NCI-H1417 treated with DMSO at 0.1 percent for 48 hours (cell line): ENCODE results near the gene GCNA.

Experiments
- DNase-seq: peaks from one replicate; lab custom pipeline; 2025; lab: John Stamatoyannopoulos, UW

Gene GCNA, protein sequence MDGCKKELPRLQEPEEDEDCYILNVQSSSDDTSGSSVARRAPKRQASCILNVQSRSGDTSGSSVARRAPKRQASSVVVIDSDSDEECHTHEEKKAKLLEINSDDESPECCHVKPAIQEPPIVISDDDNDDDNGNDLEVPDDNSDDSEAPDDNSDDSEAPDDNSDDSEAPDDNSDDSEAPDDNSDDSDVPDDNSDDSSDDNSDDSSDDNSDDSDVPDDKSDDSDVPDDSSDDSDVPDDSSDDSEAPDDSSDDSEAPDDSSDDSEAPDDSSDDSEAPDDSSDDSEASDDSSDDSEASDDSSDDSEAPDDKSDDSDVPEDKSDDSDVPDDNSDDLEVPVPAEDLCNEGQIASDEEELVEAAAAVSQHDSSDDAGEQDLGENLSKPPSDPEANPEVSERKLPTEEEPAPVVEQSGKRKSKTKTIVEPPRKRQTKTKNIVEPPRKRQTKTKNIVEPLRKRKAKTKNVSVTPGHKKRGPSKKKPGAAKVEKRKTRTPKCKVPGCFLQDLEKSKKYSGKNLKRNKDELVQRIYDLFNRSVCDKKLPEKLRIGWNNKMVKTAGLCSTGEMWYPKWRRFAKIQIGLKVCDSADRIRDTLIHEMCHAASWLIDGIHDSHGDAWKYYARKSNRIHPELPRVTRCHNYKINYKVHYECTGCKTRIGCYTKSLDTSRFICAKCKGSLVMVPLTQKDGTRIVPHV

DNA sequence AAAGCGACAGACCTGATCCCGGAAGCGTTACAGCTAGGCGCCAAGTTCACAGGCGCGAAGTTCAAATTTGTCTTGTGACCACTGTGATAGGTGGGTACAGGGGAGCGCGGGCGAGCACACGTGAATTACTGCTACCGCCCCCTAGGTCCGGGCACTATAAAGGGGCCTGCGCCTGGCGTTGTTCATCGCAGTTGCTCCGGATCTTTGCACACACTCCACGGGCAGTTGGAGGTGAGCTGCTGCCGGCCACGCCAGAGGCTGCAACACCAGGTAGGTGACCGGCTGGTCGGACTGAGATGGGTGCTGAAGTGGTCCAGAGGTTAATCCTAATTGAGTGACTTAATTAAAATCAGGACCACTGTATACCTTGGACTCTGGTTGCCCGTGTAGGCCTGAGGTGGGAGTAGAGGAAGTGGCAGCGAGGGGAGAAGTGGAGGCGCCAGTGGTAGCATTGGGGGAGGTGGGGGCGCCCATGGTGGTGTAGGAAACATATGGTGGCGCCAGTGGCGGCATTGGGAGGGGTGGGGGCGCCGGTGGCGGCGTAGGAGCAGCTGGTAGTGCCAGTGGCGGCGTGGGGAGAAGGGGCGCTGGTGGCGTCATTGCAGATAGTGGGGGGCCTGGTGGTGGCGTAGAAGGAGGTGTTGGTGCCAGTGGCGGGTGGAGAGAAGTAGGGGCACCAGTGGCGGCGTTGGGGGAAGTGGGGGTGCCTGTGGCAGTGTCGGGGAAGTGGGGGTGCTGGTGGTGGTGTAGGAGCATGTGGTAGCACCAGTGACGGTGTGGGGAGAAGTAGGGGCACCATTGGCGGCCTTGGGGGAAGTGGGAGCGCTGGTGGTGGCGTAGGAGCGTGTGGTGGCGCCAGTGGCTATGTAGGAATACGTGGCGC, at the start of gene GCNA:
Gene GCNA, plus strand, starts transcription at position 185 of the 883 bp plus-strand sequence. CDS start 2,385 bp downstream, outside the sequence.
- DNase-seq: no peak

DNA sequence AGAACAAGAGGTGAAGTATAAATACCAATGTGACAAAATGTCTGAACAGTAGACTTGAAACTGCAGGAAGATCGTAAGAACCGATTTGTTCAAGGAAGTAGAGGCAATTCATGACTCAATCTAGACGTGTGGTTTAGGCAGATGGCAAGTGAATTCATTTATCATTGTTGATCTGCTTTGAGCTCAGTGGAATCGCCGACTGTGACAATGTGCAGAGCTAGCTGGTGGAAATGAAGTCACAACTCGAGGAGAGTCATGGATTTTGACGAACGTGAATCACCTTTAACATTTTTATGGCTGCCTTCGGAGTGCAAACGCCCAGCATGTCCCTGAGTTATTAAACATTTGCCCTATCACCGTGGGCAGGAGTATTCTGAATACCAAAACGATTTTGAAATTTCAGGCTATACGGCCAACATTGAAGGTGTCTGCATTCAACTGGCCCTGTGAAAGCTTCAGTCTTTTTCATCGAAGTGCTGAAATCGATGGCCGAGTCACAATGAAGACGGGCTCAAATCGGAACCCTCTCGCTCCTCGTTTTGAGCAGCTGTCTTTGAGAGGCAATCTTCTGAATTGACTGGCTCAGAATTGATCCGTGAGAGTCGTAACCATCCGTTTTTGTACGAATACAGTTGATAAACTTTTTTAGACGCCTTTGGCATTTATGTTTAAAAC, 46.0 kb upstream of the GCNA start:
- DNase-seq: no peak

DNA sequence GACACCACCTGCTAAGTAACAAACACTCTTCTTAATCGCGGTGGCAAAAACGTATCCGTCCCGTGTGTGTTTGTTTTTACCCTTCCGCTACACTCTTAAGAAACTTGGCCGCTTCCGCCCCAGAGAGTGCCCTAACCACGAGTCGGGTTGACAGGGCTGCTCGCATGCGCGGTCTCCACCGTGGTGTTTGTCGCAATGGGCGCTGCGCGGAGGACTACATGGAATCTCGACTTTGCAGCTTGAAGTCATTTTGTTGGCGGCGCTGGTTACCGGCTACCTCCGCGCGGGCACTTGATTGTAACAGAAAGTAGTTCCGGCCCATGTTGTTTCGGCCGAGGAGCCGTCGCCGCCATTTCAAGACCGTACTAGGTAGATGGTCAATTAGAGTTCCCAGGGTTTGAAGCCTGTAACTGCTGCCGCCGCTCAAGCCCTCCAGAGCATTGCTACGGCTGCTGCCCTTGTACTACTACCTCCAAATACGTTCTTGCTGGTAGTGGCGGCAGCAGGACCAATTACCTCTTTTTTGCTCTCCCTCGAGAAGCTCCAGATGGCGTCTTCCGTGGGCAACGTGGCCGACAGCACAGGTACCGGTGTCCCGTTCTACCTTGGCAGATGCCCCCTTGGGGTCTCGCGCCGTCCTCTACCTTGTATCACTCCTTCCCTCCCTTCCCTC, 45.3 kb upstream of the GCNA start, which contains the start of gene OGT:
Gene OGT, plus strand, starts transcription at position 352 of the 673 bp plus-strand sequence. Its CDS starts 196 bp downstream, at position 548.
- DNase-seq: peak; percentile 87

DNA sequence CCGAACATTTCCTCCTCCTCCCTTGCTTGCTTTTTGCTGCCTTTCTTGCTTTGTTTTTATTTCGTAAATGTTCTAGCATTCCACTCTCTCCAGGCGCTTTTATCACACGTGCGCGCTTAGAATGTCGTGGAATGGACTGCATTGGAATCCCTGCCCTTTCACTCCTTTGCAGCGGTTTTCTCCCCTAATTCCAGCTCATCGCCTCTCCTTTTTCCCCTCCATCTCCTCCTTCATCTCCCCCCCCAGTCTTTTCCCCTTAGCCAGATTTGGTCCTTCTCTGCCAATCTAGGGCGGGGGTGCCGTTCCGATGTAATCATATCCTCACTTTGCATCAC, 44.8 kb upstream of the GCNA start:
- DNase-seq: no peak

DNA sequence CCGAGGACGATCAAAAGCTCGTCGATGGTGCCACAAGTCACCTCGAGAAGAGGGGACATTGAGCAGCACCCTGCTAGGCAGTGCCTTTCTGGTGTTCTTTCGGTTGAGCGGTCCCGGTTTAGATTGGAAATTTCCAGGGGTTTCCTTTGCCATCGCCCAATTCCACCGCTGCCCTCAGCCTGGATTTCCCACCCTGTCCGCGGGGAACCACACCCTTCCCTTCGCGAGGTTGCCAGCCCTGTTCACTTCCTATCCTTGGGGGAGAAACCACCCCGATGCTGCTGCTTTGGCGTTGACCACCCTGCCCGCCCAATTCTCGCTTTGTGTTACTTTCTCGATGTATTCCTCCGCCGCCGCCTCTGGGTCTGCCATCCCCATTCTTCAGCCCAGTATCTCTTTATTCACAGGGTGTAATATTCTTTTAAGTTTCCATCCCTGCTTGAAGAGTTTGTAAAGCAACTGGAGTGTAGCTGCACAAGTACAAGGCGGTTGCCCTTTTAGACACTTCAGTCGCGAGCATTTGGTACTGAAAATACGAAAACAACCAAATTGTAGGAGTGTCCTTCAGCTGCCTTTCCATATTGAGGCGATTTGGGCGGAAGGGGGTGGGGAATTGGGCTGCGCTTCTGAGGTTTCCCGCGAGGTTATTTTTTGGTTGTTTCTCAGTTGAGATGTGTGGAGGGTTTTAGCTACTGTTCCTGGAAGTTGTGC, 44.2 kb upstream of the GCNA start:
- DNase-seq: peak; percentile 30

DNA sequence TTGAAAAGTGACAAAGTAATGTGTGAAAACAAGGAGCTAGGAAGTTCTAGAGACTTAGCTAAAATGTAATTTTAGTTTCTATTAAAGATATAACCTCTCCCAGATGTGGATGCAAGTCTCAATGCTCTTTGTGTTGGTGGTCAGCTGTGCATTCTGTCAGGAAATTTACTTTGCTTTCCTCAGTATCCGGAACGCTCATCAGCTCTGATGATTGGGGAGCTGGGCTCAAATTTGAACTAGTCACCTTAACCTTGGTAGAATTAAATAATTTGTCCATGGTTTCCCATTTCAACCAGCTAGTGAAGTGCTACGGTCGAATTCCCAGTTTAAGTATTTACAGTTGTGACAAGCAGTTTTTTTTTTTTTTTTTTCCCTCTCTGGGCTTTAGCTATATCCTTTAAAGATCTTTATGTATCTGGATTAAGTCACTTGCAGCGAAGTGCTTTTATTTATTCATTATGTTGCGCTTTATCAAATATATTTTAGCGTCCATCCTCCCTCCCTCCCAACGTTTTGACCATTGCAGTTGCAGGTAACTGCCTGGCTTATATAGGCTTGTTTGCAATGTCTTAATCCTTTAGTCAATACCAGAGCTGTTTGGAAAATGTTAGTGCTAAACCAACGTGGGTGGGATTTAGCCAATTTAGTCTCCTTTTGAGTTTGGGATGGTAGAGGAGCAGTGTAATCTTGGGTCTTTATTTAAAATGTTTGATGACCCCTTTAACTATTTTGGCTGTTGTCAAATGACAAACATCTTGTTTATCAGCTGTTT, 43.3 kb upstream of the GCNA start:
- no peak for DNase-seq

DNA sequence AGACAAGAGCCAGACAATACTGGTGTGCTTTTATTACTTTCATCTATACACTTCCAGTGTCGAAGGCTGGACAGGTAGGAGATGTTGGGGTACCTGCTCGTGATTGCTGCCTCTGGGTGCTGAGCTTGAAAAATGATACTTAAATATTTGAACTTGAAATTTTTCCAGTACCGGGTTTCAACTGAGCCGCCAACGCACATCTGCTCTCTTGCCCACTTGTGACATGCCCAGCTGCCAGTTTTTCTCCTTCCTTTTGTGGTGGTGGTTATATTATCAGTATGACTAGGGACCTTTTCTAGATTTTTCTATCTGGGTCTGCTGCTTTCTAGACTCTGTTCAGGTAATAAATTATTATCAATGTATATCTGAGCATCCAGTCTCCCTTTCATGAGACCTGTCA, 42.0 kb upstream of the GCNA start:
- no peak for DNase-seq

DNA sequence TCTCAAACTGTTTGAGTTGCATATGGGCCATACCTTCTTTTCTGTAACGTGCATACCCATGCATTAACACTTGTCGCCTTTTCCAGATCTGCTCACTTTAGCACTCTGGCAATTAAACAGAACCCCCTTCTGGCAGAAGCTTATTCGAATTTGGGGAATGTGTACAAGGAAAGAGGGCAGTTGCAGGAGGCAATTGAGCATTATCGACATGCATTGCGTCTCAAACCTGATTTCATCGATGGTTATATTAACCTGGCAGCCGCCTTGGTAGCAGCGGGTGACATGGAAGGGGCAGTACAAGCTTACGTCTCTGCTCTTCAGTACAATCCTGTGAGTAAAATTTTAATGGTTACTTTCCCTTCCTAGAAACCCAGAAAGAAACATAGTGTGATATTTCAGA, 40.5 kb upstream of the GCNA start:
- no peak for DNase-seq

DNA sequence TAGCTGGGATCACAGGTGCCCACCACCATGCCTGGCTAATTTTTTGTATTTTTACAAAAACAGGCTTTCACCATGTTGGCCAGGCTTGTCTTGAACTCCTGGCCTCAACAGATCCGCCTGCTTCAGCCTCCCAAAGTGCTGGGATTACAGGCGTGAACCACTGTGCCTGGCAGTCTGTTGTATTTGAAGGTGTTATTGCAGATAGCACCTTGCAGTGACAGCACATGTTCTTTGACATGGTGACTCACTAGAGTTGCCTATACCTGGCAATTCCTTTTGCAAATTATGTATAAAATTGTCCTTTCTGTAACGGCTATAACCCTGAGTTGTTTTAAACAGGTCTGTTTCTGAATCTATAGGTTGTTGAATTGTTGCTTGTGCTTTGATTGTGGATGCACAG, 37.4 kb upstream of the GCNA start:
- DNase-seq: no peak

DNA sequence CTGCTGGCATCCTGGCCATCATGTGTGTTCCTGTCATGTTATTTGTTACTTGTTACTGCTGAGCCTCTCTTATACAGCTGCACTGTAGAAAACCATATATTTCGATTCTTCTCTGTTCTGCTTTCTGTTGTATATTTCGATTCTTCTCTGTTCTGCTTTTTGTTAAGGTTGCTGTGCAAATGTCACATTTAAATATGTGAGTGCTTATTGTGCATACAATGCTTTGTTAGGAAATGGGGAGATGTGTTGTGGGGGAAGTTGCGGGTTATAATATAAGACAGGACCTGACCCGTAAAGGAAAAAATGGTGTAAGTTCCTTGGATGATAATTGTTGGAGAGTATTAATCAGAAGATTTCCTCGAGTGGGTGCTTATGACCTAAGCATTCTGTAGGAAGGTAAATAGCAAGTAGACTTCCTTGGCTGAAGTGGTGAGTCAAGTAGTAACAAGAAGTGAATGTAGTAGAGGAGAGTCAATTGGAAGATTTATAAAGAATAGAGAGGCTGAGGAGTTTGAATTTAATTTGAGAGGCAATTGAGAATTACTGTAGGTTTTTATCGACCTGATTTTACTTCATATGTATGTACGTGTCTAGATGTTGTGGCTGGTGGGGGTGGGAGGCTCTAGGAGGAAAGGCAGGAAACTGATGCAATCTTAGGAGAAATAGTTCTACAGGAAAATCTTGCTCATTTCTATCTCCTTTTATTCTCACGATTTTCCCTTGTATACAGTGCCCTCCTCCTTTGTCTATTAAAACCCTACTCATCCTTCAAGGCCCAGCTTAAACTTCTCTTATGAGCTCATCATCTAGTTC, 36.8 kb upstream of the GCNA start:
- no peak for DNase-seq

DNA sequence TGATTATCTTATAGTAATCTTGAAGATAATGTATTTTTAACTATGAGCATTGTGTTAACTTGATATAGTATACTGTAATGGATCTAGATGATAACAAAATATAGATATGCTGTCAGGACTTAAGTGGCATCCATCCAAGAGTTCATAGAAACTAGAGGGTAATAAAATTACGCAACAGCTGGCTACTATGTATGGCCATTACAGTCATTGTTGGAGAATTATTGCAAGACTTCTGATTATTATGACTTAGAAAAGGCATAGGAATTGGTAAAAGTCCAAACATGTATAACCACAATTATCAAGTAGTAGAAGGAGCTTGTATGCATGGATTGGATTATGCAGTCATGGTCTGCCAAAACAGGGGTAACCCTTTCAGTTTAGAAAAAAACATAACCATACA, 35.8 kb upstream of the GCNA start:
- DNase-seq: no peak

DNA sequence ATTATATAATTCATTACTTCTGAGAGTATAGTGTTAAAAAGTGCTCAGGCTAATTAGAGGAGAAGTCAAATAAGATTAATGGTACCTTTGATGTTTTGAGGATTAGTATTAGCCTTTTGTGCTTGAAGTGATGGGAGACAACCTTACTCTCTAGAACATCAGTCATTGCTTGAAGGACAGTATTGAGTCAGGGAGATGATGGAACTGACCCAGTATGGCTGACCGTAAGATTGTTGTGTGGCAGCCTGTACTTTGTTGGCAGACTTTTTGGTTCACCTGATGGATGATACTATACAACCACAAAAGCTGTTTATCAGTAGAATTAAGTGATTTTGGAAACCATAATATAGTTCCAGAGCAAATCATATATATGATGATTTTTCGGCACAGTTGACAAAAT, 35.4 kb upstream of the GCNA start:
- DNase-seq: no peak

DNA sequence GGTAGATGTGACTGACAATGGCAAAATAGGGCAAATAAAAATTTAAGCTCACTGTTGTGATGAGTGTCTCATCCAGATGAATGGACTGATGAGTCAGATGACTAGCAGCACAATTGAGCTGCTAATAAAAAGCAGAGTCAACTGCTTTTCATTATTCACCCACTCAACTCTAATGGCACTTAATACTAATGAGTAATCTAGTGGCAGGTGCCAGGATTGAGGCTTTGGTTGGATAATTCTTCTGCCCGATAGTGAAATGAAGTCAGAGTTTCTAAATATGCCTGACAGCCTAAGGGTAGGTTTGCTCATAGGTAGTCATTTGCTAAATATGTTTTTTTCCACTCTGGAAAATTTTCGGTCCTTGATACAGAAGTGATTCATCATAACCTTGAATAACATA, 34.9 kb upstream of the GCNA start:
- peak; percentile 73 for DNase-seq

DNA sequence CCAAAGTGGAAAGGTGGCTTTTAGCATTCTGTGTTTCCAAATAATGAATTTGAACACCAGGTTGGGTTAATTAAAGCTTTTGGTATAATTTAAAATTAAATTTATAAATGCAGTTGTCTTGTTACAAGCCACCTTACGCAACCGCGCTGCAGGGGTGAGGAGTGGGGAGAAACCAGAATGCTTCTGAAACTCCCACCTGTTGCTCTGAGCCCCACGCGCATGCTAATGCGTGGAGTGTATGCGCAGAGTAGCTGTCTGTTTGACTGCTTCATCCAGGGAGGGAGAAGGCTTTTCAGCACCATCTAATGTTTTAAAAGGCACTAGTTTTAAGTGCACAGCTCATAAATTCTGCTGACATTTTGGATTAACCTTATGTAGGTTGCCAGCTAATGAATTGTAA, 32.9 kb upstream of the GCNA start:
- DNase-seq: no peak

DNA sequence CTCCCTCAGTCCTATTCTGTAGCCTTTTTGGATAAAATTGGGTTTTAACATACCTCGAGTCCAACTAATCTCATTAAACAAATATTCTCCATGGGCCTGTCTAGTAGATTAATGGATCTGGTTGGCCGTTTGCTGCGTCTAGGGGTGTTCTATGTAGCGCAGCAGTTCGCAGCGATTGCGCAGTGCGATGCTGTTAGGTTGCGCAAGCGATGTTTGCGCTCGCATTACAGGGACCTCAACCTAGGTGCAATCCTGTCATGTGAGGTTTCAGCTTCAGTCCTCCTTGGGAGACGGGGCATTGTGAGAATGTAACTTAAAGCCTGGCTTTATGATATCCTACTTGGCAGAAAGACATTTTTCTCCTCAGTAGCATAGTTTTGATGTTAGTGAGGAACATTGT, 31.4 kb upstream of the GCNA start:
- no peak for DNase-seq

DNA sequence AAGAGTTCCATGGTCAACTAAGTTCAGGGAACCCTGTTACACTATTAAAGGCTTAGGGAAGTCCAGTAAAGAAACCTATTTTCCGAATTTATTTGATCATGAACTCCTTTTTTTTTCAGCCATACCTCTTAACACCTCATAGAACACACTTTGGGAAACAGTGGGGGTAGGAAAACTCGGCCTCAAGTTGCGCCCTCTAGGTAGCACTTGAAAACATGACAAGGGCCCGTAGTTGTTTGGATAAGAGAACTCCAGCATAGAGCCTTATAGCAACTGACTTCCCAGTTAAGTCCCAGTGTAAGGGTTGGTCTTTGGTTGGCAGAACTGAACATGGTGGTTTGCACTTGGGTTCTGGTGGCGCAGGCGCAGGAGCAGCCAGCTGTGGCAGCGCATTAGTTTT, 30.9 kb upstream of the GCNA start:
- no peak for DNase-seq

DNA sequence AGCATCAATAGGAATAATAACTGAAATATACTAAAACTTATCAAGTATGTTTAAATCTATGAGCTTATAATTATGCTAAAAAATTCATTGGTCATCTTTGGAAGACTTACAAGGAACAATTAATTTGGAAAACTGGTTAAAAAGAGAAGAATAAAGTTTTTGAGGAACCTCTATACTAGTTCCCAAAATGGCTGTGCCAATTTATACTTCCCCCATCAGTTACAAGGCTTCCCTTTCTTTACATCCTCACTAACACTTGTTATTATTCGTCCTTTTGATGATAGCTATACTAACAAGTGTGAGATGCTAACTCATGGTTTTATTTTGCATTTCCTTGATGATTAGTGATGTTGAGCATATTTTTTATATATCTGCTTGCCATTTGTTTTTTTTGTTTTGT, 28.3 kb upstream of the GCNA start:
- DNase-seq: no peak

DNA sequence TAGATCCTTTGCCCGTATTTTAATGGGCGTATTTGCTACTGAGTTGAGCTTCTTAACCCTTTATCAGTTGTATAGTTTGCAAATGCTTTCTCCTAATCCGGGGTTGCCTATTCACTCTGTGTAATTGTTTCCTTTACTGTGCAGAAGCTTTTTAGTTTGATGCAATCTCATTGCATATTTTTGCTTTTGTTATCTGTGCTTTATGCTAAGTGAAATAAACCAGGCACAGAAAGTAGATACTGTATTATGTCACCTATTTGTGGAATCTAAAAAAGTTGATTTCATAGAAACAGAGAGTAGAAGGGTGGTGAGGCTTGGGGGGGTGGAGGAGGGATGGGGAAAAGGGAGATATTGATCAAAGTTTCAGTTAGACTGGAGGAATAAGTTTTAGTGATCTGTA, 27.7 kb upstream of the GCNA start:
- DNase-seq: no peak

DNA sequence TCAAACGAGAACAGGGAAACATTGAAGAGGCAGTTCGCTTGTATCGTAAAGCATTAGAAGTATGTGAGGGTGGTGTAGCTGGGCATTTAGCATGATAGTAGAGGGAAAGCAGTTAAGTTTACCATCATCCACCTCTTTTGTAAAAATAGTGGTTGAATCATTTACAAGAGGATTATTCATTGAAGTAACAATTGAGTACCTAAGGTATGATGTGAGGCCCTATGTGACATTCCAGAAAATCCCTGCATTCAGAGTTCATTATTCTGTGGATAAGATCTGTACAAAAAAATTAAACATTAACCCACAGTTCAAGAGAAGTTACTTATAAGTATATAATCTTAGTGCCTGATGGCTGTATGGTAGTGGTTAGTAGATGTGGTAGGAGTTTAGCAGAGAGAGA, 22.2 kb upstream of the GCNA start:
- DNase-seq: no peak
